GM12875 (cell line): ENCODE measurements around the gene STAT4.

ENCODE experiments used
- H3K4me3 ChIP-seq: one replicate; pipeline ENCODE4 v1.5.1; 2011; ENCODE audit warnings: low read depth, low read length, control low read depth
- CTCF ChIP-seq: IDR thresholded peaks from 2 replicates; pipeline ENCODE4 v1.5.1; 2011; ENCODE audit warnings: low read depth, mild to moderate bottlenecking, control low read depth, inconsistent platforms, low read length, moderate library complexity, borderline replicate concordance; ENCODE audit not compliant: insufficient read depth

Gene STAT4

GRCh38 chr2:190982262-190983034, 168.3 kb downstream of the STAT4 start:
- no peak overlapping the region for H3K4me3 ChIP-seq
- TF ChIP-seq CTCF = no peak

GRCh38 chr2:190981733-190982132, 169.1 kb downstream of the STAT4 start:
- no peak overlapping the region for H3K4me3 ChIP-seq
- TF ChIP-seq CTCF = no peak

- no peak for TF ChIP-seq CTCF
- H3K4me3 ChIP-seq = no peak overlapping the region
These were observed 169.5 kb downstream of the STAT4 start for GRCh38 chr2:190981333-190981732.

GRCh38 chr2:190980630-190981209, 170.1 kb downstream of the STAT4 start:
- no peak for TF ChIP-seq CTCF
- H3K4me3 ChIP-seq = no peak overlapping the region

GRCh38 chr2:190979906-190980629, 170.7 kb downstream of the STAT4 start:
- no peak for TF ChIP-seq CTCF
- no peak overlapping the region for H3K4me3 ChIP-seq
